OCI-LY7 (cell line): Measurements from ENCODE around the gene TNPO1. TPM values are rescaled to one million over a fixed set of nuclear protein-coding genes. Genes with fewer than 3 reads are reported as not detected.

ENCODE experiments used
- BruUV-seq: library from RNA; stranded (reverse); fragments of 400-500 nt; replicated peaks from 2 replicates; lab custom pipeline; 2021; lab: Mats Ljungman, UMichigan
- CTCF ChIA-PET: fragments of 300-600 bp; sonication (Branson Sonifier 250); formaldehyde crosslinking; loops from one replicate; lab custom pipeline; 2022; ENCODE audit warnings: antibody characterized with exemption; ENCODE audit not compliant: unreplicated experiment; lab: Charles Lee
- POLR2A ChIA-PET: fragments of 300-600 bp; sonication (Branson Sonifier 250); formaldehyde crosslinking; loops from one replicate; lab custom pipeline; 2022; ENCODE audit warnings: antibody characterized with exemption; lab: Charles Lee
- DNase-seq: peaks from one replicate; pipeline ENCODE4 v3.0.0-alpha.2; 2015; ENCODE audit warnings: low spot score
- H2AFZ ChIP-seq: fragments of 200-600 bp; sonication (generic), shearing (Covaris generic); 2 replicates; pipeline ENCODE4 v1.6.1; 2014; ENCODE audit warnings: mild to moderate bottlenecking, antibody characterized with exemption, low read length, moderate library complexity
- H3K27ac ChIP-seq: fragments of 200-600 bp; sonication (generic); 2 replicates; pipeline ENCODE4 v1.5.1; 2014; ENCODE audit warnings: mixed run types, low read depth, mild to moderate bottlenecking, moderate library complexity, low read length, inconsistent platforms; ENCODE audit not compliant: poor library complexity, severe bottlenecking
- H3K36me3 ChIP-seq: fragments of 200-600 bp; sonication (generic); 2 replicates; pipeline ENCODE4 v1.6.1; 2014; ENCODE audit warnings: mild to moderate bottlenecking, antibody characterized with exemption, low read length, moderate library complexity, mixed read lengths; ENCODE audit not compliant: insufficient read depth
- H3K4me1 ChIP-seq: fragments of 200-600 bp; sonication (generic); 2 replicates; pipeline ENCODE4 v1.5.1; 2014; ENCODE audit warnings: mild to moderate bottlenecking, low read length; ENCODE audit not compliant: insufficient read depth, poor library complexity, severe bottlenecking
- H3K4me2 ChIP-seq: fragments of 200-600 bp; sonication (generic); 2 replicates; pipeline ENCODE4 v1.6.1; 2014; ENCODE audit warnings: mild to moderate bottlenecking, low read length
- H3K4me3 ChIP-seq: fragments of 200-600 bp; sonication (generic); 2 replicates; pipeline ENCODE4 v1.5.1; 2014; ENCODE audit warnings: mild to moderate bottlenecking, low read depth, low read length; ENCODE audit not compliant: poor library complexity, severe bottlenecking
- H3K79me2 ChIP-seq: fragments of 200-600 bp; sonication (generic); 2 replicates; pipeline ENCODE4 v1.6.1; 2016; ENCODE audit warnings: low read depth, mild to moderate bottlenecking, low read length, moderate library complexity, mixed read lengths; ENCODE audit not compliant: insufficient read depth
- H3K9me2 ChIP-seq: fragments of 200-600 bp; sonication (generic); 2 replicates; pipeline ENCODE4 v1.6.1; 2016; ENCODE audit warnings: mild to moderate bottlenecking, low read length, mixed read lengths; ENCODE audit not compliant: insufficient read depth
- H3K9me3 ChIP-seq: fragments of 200-600 bp; sonication (generic); 2 replicates; pipeline ENCODE4 v1.6.1; 2014; ENCODE audit warnings: mild to moderate bottlenecking, mixed run types, low read length, mixed read lengths
- H4K20me1 ChIP-seq: fragments of 200-600 bp; sonication (generic); 2 replicates; pipeline ENCODE4 v1.6.1; 2014; ENCODE audit warnings: mild to moderate bottlenecking, antibody characterized with exemption, low read length, moderate library complexity, mixed read lengths; ENCODE audit not compliant: insufficient read depth
- EZH2phosphoT487 ChIP-seq: fragments of 200-600 bp; sonication (generic); IDR thresholded peaks from 2 replicates; pipeline ENCODE4 v1.6.1; 2018; ENCODE audit warnings: low read depth, borderline replicate concordance, mild to moderate bottlenecking, mixed run types, antibody characterized with exemption, low read length, moderate library complexity, mixed read lengths
- intact Hi-C: fragments of 100-400 bp; cut with micrococcal nuclease; formaldehyde crosslinking; loops from one replicate; pipeline ENCODE4 v1.10.0; 2022; ENCODE audit not compliant: unreplicated experiment
- total RNA-seq, 2 experiments: library from RNA; depleted of rRNA in 1 of 2; stranded (reverse); fragments of >200 nt in 1 of 2; shearing (Covaris generic) in 1 of 2; gene quantifications; 2 replicates each; pipeline ENCODE4 v1.2.3, GENCODE V29; 2014 to 2022
- TF ChIP-seq, protein P1 (sequence below): fragments of 200-600 bp; sonication (generic); conservative IDR thresholded peaks from 2 replicates; pipeline ENCODE4 v1.5.1; 2014; ENCODE audit warnings: mild to moderate bottlenecking, antibody characterized with exemption, low read length, moderate library complexity, mixed read lengths

TNPO1 gene
- total RNA-seq, 2 experiments from 2014 or later, result 95.2 to 132 TPM

- Histone ChIP-seq H3K9me2 (no peaks in the 10 kb centered on the region), H3K4me1 (peaks cover 40% of the 10 kb centered on the region), H3K9me3 (no peaks in the 10 kb centered on the region), H3K27ac (no peak overlapping the region), H3K79me2 (peaks cover 100% of the 10 kb centered on the region), H4K20me1 (peaks cover 64% of the 10 kb centered on the region), H3K36me3 (peaks cover 98% of the 10 kb centered on the region), H3K4me3 (no peak overlapping the region), H3K4me2 (no peak overlapping the region), H2AFZ (no peak overlapping the region)
- TF ChIP-seq, protein P1, sequence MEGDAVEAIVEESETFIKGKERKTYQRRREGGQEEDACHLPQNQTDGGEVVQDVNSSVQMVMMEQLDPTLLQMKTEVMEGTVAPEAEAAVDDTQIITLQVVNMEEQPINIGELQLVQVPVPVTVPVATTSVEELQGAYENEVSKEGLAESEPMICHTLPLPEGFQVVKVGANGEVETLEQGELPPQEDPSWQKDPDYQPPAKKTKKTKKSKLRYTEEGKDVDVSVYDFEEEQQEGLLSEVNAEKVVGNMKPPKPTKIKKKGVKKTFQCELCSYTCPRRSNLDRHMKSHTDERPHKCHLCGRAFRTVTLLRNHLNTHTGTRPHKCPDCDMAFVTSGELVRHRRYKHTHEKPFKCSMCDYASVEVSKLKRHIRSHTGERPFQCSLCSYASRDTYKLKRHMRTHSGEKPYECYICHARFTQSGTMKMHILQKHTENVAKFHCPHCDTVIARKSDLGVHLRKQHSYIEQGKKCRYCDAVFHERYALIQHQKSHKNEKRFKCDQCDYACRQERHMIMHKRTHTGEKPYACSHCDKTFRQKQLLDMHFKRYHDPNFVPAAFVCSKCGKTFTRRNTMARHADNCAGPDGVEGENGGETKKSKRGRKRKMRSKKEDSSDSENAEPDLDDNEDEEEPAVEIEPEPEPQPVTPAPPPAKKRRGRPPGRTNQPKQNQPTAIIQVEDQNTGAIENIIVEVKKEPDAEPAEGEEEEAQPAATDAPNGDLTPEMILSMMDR, result no peak
- no TSS peak for BruUV-seq
- intact Hi-C loops, result no loop called here
- ChIA-PET POLR2A (interaction anchor here (0.6 to 1.5 kb wide), 6 partner anchors 9 to 268 kb away, joined by 3 to 6 read pairs (median 4); no protein-coding TSS in a partner anchor), CTCF (no interaction called here)
- no peak for DNase-seq
Observed at GRCh38 chr5:72854419-72854818, 38.0 kb downstream of the TNPO1 start.

GRCh38 chr5:72855821-72856220 is 39.4 kb downstream of the TNPO1 start:
- ChIA-PET POLR2A (interaction anchor here (1.2 to 1.6 kb wide), 4 partner anchors 8 to 38 kb away, joined by 3 to 6 read pairs (median 4); no protein-coding TSS in a partner anchor), CTCF (no interaction called here)
- Histone ChIP-seq H3K36me3 (peaks cover 99% of the 10 kb centered on the region), H3K4me3 (no peak overlapping the region), H2AFZ (no peak overlapping the region), H3K9me2 (no peaks in the 10 kb centered on the region), H3K27ac (no peak overlapping the region), H3K79me2 (peaks cover 100% of the 10 kb centered on the region), H3K9me3 (no peaks in the 10 kb centered on the region), H3K4me2 (no peak overlapping the region), H3K4me1 (peaks cover 31% of the 10 kb centered on the region), H4K20me1 (peaks cover 55% of the 10 kb centered on the region; the same call in 1 of the 2 replicates)
- TF ChIP-seq, protein P1, result no peak
- TF ChIP-seq EZH2phosphoT487, result no peak
- DNase-seq, result no peak
- intact Hi-C loops, result no loop called here
- no TSS peak for BruUV-seq

DNA sequence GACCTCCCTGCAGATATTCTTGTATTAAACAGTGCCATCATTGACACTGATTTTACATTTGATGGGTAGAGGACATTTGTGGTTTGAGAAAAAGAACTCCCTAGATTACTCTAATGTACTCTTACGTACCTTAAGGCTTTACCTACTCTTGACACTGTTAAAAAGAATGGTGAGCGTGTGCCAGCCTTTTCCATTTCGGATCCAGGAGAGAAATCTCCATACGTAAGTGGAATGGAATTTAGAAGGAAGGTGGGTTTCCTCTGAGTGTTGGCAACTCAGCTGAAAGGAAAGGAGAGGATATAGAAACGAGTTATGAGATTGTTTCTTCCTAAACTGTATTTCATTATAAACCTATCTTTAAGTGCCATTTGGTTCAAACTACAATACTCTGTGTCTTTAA is 40.9 kb downstream of the TNPO1 start:
- Histone ChIP-seq H4K20me1 (peaks cover 55% of the 10 kb centered on the region), H3K4me1 (peaks cover 15% of the 10 kb centered on the region), H3K79me2 (peaks cover 98% of the 10 kb centered on the region), H3K9me3 (no peaks in the 10 kb centered on the region), H3K4me3 (no peak overlapping the region), H3K36me3 (peaks cover 99% of the 10 kb centered on the region), H3K4me2 (no peak overlapping the region), H3K9me2 (no peaks in the 10 kb centered on the region), H3K27ac (no peak overlapping the region), H2AFZ (no peak overlapping the region)
- intact Hi-C loops, result no loop called here
- ChIA-PET POLR2A (interaction anchor here (0.6 to 1.4 kb wide), 7 partner anchors 8 to 56 kb away, joined by 3 to 8 read pairs (median 3); no protein-coding TSS in a partner anchor), CTCF (no interaction called here)
- BruUV-seq, result no TSS peak
- no peak for DNase-seq
- TF ChIP-seq EZH2phosphoT487, result no peak
- TF ChIP-seq, protein P1, result no peak
